Kidney epithelial cell (primary cell): ENCODE data around the gene AGK. TPM values are rescaled to one million over a fixed set of nuclear protein-coding genes. Genes with fewer than 3 reads are reported as not detected.

Experiments used
- DNase-seq: peaks from one replicate; pipeline ENCODE4 v3.0.0-alpha.2; 2010; ENCODE audit warnings: low read depth
- H3K27me3 ChIP-seq: 2 replicates; pipeline ENCODE4 v1.6.0; 2011; ENCODE audit warnings: low read length; ENCODE audit not compliant: control insufficient read depth, insufficient read depth
- H3K36me3 ChIP-seq: 2 replicates; pipeline ENCODE4 v1.5.1; 2011; ENCODE audit warnings: low read length; ENCODE audit not compliant: control insufficient read depth, insufficient read depth
- H3K4me3 ChIP-seq: 2 replicates; pipeline ENCODE4 v1.5.1; 2011; ENCODE audit warnings: low read depth, mild to moderate bottlenecking, control low read depth, low read length
- total RNA-seq: library from RNA; depleted of rRNA; stranded (reverse); fragments of >200 nt; gene quantifications from 2 replicates; pipeline ENCODE4 v1.2.3, GENCODE V29; 2015
- TF ChIP-seq, protein P1 (sequence below): IDR thresholded peaks from 2 replicates; pipeline ENCODE4 v1.5.1; 2011; ENCODE audit warnings: mild to moderate bottlenecking, moderate library complexity, low read length, control low read depth, inconsistent platforms; ENCODE audit not compliant: insufficient read depth, poor library complexity, severe bottlenecking

Gene AGK
- total RNA-seq, 1 donor from 2014 or later = 35.3 TPM

DNA sequence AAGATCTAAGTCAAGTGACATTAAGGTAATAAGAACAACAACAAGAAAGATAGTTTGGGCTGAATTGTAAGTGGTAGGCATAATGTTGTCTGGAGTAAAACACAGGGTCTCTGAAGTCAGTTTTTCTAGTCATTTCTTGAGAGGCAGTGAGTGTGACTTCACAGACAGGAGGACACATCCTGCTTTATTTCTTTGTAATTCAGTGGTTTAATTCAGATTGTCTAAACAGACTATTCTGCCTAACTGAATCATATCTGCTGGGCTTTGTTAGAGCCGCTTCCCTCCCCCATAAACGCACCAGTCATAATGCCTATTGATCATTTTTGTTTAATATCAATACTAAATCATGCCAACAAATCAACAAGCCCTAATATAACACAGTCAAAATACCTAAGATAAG, 46.8 kb downstream of the AGK start:
- Histone ChIP-seq H3K27me3 (no peaks in the 10 kb centered on the region), H3K36me3 (no peaks in the 10 kb centered on the region), H3K4me3 (no peak overlapping the region)
- TF ChIP-seq, protein P1, sequence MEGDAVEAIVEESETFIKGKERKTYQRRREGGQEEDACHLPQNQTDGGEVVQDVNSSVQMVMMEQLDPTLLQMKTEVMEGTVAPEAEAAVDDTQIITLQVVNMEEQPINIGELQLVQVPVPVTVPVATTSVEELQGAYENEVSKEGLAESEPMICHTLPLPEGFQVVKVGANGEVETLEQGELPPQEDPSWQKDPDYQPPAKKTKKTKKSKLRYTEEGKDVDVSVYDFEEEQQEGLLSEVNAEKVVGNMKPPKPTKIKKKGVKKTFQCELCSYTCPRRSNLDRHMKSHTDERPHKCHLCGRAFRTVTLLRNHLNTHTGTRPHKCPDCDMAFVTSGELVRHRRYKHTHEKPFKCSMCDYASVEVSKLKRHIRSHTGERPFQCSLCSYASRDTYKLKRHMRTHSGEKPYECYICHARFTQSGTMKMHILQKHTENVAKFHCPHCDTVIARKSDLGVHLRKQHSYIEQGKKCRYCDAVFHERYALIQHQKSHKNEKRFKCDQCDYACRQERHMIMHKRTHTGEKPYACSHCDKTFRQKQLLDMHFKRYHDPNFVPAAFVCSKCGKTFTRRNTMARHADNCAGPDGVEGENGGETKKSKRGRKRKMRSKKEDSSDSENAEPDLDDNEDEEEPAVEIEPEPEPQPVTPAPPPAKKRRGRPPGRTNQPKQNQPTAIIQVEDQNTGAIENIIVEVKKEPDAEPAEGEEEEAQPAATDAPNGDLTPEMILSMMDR = no peak
- DNase-seq = no peak

DNA sequence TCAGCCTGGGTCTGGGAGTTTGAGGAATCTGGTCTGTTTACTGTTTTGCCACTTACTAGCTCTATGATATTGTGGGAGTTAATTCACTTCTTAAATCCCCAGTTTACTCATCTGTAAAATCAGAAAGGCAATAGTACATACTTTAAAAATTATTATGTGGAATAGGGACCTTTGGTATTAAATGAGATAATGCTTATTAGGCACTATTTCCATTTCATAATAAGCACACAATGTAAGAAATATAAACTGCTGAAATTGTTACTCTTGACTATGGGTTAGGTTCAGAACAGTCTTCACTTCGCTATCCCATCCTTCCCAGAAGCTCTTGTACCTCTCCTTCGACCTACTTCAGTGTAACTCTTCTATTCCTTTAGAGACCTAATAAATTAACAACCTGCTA, 47.2 kb downstream of the AGK start:
- TF ChIP-seq, protein P1 = no peak
- no peaks in the 10 kb centered on the region for H3K36me3 ChIP-seq
- no peak for DNase-seq

DNA sequence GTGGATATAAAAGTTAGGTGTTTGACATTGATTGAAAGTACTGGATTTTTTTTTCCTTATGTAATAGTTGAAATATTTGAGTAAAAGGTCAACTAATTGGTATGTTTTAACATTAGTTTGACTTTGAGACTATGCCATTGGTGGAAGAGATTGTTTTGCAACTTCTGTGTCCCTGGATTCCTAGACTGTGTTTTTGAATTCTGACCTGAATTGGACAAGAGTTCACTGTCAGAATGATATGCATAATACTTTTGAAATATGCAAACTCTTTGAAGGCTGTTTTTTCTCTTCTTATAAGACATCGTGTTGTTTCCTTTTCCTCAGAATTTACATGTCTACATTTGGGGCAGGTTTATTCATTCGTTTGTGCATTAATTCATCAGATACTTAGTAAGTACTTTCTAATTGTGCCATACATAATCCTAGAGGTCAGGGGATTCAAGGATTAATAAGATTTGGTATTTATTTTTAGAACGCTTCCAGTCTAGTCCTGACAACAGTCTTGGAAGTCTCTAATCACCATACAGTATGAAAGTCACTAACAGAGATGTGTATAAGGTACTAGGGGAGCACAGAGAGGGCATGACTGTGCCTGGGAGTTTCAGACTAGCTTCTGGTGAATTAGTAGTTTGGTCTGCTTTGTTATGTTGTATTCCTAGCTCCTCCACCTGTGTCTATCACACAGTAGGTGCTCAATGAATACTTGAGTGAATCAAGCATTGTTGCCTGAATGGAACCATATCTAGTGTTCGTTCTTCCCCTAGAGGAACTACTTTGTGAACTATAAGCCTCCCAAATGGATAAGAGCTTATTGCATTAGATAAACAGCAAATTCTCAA, 49.2 kb downstream of the AGK start:
- no peak for DNase-seq
- TF ChIP-seq, protein P1 = no peak
- Histone ChIP-seq H3K27me3 (no peaks in the 10 kb centered on the region), H3K36me3 (no peaks in the 10 kb centered on the region), H3K4me3 (no peak overlapping the region)

More for the DNA sequence above, 47.2 kb downstream of the AGK start:
- no peak overlapping the region for H3K4me3 ChIP-seq
- no peaks in the 10 kb centered on the region for H3K27me3 ChIP-seq

DNA sequence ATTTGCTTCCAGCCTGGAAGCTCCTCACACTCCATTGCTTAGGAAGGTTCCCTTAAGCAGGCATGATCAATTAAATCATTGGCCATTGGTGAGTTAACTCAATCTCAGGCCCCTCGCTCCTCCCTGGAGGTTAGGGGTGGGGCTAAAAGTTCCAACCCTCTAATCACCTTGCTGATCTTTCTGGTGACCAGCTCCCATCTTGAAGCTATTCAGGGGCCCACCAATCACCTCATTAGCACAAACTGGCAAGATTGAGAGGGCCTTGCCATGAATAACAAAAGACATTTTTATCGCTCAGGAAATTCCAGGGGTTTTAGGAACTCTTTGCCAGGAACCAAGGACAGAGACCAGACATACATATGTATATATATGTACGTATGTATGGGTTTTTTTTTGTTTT, 58.4 kb downstream of the AGK start:
- H3K27me3 ChIP-seq = no peaks in the 10 kb centered on the region
- TF ChIP-seq, protein P1 = no peak
- H3K36me3 ChIP-seq = no peaks in the 10 kb centered on the region
- H3K4me3 ChIP-seq = no peak overlapping the region
- DNase-seq = no peak

DNA sequence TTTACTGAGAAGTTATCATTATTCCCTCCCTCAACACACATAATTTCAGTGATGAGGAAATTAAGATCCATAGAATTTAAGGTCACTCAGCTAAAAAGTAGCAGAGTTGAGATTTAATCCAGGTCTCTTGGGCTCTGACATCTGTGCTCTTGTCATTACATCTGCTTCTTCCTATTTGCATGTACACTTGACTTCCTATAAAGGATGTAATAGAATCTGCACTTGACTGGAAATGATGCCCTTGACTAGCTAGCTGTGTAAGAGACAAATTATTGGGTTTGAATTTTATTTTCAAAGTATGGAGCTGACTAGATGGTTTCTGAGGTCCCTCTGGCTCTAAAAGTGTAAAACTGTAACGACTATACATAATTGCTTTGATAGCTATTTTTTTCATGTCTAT, 59.5 kb downstream of the AGK start:
- H3K27me3 ChIP-seq = no peaks in the 10 kb centered on the region
- H3K4me3 ChIP-seq = no peak overlapping the region
- DNase-seq = no peak
- TF ChIP-seq, protein P1 = no peak
- H3K36me3 ChIP-seq = no peaks in the 10 kb centered on the region

DNA sequence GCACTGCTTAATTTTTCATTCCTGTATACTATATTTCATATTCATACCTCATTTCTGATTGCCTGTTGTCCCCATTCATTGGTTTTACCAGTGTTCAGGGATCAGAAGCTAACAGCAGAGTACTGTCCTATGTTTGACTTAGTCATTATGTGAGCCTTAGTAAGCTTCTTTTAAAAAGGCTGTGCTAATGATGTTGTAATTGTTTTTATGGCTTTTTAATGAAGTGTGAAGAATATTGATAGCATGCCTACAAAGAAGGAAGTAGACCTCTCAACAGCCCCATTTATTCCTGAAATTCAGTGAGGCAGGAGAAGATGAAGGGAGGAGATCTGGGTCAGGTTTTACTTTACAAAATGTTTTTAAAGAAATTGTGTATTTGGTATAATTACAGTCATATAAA, 61.7 kb downstream of the AGK start:
- DNase-seq = no peak
- Histone ChIP-seq H3K4me3 (no peak overlapping the region), H3K36me3 (no peaks in the 10 kb centered on the region), H3K27me3 (no peaks in the 10 kb centered on the region)
- TF ChIP-seq, protein P1 = no peak
